ENCODE data around the gene MPL.

MPL gene

DNA sequence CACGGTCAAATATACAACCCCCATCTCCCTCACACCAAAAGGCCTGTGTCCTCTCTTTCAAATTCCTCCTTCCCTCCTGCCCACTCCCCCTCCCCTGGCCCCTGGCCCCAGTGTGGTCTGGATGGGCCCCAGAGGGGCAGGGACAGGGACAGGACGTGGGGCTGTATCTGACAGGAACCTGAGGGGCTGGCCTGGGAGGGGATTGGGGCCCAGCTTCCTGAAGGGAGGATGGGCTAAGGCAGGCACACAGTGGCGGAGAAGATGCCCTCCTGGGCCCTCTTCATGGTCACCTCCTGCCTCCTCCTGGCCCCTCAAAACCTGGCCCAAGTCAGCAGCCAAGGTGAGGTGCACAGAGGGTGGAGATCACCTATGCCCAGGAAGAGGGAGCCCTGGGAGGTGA is at the start of gene MPL:
TSS of gene MPL (plus strand) at position 231 of the 400 bp plus-strand sequence. CDS start at position 262, 31 bp downstream.
- no peak for DNase-seq (ENCODE audit: low spot score)

DNA sequence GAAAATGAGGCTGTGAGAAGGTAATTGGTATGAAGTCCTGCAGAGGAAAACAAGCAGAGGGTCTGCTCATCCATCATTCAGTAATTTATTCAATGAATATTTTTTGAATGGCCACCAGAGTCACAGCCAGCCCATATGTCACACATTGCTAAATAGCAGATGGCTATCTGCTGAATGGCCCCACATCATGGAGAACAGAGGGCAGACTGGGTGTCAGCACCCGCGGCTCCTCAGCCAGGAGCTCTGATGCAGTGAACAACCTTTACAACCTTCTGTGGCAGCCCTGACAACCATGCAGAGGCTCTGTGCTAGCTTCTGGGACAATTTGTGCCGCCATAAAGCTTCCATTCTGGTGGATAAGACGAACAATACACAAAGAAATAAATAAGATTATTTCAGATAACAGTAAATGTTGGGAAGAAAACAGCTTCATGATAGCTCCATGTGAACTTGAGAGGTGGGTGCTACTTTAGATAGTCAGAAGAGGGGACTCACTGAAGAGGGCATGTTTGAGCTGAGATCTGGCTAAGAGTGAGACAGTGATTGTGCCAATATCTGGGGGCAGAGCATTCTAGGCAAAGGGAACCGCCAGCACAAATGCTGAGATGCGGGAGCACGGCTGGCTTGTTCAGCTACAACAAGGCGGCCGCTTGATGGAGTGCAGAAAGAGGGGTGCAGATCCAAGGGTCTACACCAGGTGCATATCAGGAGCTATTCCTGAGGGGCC is 49.4 kb upstream of the MPL start:
- no peak for DNase-seq (ENCODE audit: low spot score)

DNA sequence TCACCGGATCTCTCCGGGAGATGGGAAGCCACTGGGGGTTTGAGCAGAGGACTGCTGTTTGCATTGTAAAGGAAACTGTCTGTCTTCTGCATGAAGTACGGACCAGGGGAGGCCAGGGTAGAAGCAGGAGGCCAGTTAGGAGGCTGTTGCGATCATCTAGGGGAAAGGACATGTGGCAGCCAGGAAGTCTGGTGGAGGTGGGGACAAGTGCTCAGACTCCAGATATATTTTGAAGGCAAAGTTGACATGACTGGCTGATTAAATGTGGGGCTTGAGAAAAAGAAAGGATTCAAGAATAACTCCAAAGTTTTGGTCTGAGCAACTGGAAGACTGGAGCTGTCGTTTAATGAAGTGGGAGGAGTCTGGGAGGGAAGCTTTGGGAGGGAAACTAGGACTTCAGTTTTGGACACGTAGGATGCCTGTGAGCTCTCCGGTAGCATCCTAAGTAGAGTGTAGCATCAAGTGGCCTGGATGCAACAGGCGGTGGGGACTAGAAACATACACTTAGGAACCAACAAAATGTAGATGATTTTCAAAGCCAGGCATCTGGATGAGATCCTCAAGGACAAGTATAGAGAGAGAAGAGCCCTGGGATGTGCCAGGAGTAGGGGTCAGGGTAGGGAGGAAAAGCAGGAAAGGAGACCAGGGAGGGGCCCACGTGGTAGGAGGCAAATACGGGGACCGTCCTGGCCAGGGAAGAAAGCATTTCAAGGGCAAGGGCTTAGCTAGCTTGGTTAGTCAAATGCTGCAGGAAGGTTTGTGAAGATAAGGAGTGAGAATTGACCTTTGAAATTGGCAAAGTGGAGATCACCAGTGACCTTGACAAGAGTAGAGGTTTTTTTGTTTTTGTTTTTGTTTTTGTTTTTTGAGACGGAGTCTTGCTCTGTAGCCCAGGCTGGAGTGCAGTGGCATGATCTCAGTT is 48.6 kb upstream of the MPL start:
- no peak for DNase-seq (ENCODE audit: low spot score)

DNA sequence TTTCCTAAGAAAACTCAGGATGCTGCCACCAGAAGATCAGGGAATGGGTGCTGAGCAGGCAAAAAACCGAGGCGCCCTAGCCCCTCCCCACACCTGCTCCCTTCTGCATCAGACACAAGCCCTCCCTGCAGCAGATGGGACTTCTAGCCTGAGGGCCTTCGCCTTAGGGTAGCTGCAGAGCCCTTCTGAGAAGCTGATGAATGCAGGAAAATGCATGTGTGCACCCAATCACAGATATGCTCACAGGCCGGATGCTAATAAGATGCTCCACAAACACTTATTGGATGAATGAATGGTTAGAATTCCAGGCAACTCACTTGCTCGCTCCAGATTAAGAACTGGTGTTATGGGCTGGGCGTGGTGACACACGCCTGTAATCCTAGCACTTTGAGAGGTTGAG is 45.4 kb upstream of the MPL start:
- no peak for DNase-seq (ENCODE audit: low spot score)

DNA sequence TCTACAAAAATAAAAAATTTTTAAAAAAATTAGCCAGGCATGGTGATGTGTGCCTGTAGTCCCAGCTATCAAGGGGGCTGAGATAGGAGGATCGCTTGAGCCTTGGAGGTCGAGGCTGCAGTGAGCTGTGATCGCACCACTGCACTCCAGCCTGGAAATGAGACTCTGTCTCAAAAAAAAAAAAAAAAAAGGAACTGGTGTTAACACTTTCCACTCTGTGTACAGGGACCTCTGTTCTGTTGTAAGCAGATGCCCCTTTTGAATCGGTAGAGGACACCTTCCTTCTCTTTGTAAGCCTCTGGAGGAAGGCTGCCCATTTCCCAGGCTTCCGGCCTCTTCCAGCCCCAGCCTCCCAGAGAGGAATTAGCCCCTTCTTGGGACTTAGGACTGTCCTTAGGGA is 44.9 kb upstream of the MPL start:
- DNase-seq (ENCODE audit: low spot score): no peak

DNA sequence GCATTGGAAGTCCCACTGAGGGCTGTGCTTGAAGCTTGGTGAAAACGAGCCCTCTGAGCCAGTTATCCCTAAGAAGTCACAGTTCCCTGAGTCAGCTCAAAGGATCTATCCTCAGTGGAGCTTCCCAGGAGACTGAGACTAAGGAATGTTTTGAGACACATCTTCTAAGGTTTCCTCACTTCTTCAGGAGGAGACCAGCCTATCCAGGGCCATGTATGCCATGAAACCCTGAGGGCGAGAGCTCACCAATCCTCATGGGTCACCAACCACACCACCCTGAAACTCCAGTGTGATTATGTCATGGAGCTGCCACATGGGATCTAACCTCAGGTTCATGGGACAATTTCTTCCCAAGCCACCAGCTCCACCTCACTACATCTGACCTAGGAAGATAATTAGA is 44.4 kb upstream of the MPL start:
- DNase-seq (ENCODE audit: low spot score): no peak

DNA sequence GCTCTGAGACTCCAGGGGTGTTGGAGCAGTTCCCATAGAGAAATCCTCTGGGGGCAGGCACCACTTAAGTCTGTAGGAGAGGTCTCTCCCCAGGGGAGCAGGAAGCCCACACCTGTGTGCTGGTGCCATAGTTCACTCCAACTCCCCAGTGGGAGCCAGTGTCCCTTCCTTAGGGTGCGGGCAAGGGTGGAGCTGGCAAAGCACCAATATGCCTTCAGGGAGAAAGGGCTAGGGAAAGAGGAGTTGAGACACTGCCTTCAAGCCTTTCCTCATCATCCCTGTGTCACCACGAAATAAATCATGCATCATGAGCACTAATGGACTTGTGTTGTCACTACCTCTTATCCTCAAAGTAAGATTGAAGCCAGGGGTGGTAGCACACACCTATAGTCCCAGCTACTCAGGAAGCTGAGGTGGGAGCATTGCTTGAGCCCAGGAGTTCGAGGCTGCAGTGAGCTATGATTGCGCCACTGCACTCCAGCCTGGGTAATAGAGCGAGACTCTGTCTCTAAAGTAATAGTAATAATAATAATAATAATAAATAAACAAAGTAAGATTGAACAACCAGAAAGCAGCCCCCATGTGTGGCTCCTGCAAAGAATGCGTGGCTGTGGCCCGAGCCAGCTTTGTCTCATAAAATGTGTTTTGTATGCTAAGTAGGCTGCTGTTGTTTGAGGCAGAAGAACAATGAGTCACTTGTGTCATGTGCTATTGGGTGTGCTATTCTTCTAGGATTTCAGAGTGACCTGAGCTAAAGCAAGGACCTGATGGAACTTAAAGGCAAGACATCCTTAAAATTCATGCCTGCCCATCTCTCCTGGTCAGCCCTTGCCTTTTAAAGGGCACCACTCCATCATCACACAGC is 43.5 kb upstream of the MPL start:
- DNase-seq (ENCODE audit: low spot score): peak; percentile 95

DNA sequence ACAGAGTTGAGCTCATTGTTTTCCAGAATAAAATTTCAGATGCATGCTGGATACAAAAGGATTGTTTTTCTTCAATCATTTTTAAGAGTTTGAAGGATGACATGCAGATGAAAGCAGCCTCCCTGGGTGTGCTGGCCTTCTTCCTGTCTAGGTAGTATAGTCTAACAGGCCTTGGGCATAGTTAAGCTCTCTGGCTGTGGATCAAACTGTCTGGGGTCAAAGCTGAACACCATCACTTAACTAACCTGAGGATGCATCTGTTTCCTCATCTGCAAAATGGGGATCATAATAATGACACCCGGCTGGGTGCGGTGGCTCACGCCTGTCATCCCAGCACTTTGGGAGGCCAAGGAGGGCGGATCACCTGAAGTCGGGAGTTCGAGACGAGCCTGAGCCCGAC is 42.9 kb upstream of the MPL start:
- DNase-seq (ENCODE audit: low spot score): no peak

DNA sequence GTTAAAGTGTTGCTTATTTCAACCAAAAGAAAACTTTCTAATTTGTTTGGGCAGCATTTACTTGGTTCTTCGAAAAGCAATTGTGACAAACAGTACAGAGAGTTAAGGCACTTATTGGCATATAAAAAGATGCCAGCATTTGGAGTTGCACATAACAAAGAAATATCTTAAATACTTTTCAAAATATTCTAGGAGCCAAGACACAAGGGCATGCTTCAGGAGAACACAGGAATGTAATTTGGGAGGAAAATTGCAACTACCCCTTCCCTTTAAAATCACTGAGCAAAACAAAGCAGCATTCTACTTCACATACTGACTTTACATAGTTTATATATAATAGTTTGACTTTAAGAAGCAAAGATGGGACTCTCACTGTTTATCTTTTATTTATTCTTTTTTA is 41.4 kb upstream of the MPL start:
- no peak for DNase-seq (ENCODE audit: low spot score)

DNA sequence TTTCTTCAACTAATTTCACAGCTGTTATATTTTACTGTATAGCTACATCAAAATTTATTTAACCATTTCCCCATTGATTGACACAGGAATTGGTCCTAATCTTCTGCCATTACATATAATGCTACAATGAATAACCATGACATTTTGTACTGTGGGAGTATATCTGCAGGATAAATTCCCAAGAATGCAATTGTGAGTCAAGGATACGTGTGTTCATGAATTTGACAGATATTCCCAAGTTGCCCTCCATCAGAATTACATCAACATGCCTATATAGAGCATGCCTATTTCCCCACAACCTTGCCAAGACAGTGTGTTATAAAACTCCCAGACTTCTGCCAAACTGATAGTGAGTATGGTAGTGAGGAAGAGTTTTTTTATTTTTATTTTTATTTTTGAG is 39.6 kb upstream of the MPL start:
- DNase-seq (ENCODE audit: low spot score): no peak

DNA sequence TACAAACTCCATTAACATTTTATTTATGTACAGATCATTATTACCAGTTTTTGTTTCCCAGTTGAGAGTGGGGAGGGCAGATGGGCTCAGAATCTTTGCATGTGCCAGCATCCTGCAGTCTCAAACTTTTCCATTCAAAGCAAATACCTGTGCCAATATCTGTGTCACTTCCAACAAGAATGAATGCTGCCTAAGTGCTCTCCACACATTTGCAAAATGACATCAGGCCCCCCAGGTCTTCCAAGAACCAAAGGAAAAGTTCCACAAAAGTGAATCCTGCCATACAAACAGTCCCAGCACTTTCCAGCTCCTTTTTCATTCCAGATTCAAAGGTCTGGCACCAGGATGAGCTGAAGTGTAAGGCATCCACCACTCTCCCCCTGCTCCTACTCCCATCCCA is 38.5 kb upstream of the MPL start:
- DNase-seq (ENCODE audit: low spot score): no peak

DNA sequence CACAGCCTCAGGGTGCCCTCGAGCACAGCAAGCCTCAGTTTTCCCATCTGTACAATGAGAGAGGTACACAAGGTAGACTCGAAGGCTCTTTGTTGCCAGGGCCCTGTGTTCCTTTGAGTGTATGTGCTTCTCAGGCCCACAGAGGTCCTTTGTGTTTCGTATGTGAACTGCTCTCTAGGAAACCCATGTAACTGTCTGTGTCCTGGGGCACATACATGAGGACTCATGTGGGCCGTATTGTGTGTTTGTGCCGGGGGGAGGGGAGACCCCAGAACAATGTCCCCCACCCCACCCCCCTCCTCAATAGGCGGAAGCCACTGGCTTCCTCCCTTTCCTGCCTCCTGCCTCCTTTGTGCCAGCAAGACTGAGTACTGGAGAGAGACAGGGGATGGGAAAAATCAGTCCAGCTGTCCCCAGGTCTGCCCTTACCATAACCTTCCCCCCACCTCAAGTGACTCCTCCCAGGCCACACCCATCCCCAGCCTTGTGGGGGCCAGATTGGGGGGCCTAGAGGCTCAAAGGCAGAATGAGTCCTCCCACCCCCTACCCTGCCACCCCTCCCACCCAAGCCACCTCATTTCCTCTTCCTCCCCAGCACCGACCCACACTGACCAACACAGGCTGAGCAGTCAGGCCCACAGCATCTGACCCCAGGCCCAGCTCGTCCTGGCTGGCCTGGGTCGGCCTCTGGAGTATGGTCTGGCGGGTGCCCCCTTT is 37.1 kb upstream of the MPL start, which contains the start of gene TIE1:
TSS of gene TIE1 (plus strand) at position 605 of the 717 bp plus-strand sequence. CDS start at position 695, 90 bp downstream.
- no peak for DNase-seq (ENCODE audit: low spot score)

DNA sequence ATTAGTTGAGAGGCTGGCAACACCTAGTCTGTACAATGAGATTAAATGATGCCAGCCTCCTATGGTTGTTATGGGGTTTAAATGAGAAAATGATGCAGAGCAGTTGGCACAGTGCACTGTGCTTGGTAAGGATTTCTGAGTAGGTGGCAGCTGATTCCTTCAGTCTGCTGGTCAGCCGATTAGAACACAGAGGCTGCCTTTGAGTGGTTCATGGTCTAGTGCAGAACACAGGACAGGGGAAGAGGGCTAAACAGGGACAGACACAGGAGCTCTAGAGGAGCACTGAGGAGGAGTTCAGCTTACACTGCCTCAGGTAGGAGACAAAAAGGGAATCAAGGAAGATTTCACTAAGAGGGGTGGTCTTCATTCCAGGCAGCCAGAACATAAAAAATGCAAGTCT is 35.4 kb upstream of the MPL start:
- DNase-seq (ENCODE audit: low spot score): peak; percentile 44

DNA sequence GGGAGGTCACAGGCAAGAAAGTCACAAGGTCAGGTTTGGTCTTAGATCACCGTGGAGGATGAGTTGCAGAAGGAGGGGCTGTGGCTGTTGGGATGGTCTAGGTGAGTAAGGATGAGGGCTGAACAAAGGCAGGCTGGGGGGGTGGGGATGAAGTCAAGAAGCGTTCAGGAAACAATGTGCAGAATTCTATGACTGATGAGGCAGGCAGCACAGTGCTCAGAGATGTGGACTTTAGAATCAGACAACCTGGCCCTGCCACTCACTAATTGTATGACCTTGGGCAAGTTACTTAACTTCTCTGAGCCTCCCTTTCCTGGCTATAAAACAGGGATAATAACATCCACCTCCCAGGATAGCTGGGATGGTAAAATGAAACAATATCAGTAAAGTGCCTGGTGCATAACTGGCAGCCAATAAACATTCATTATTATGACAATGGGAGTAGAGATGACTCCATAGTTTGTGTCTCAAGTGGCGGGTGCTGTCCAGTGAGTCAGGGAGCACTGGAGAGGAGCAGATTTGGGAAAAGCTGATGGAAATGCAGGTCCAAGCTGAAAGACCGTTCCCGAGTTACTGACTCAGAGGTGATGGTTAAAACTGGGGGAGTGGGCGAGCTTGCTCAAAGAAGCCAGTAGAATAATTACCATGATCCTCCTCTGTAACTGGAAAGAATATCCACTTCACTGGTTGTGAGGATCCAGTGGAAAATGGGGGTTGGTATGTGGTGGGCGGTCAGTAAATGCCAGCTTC is 34.7 kb upstream of the MPL start:
- DNase-seq (ENCODE audit: low spot score): no peak

DNA sequence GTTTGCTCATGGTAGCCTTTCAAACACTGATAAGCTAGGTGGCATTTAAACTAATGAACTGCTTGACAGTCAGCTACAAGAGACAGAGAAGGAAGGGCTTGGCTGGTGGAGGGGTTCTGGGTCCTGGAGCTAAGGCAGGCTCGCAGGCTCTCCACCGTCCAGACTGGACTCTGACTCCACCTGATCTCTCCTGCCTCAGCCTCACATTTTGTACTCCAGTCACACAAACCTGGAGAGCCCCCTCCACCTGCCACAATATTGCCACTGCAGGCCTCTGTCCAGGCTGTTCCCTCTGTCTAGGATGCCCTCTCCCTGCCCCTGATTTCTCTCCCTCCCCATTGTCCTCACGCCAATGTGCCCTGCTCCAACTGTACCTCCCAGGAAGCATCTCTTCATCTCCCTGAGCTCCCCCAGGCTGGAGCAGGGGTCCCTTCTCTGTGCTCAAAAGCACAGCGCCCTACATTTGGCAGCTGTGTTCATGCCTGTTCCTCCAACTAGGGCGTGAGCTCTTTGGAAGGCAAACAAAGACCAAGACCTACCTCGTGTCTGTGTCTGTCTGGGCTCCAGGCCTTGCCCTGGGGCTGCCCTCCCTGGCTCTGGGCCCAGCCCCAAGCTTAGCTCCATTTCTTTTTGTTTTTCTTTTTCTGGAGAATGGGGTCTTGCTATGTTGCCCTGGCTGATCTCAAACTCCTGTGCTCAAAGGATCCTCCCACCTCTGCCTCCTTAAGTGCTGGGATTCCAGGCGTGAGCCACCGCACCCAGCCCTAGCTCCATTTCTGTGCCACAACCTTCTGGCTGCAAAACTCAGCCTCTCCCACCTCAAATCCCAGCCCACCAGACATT is 33.9 kb upstream of the MPL start:
- DNase-seq (ENCODE audit: low spot score): no peak

DNA sequence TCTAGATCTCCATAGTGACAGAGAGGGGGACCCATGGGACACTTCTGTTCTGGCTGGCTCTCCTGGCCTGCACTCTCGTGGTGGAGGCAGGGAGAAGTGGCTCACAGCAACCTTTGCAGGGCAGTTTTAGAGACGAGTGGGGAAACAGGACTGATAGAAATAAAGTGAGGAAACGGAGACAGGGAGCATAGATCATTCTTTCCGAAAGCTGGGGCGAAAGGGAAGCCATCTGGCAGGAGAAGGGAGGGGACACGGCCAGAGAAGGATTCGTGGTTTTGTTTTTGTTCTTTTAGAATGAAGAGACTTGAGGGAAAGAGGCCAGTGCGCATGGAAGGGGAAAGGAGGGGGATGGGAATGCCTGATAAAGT is 33.3 kb upstream of the MPL start:
- DNase-seq (ENCODE audit: low spot score): no peak

DNA sequence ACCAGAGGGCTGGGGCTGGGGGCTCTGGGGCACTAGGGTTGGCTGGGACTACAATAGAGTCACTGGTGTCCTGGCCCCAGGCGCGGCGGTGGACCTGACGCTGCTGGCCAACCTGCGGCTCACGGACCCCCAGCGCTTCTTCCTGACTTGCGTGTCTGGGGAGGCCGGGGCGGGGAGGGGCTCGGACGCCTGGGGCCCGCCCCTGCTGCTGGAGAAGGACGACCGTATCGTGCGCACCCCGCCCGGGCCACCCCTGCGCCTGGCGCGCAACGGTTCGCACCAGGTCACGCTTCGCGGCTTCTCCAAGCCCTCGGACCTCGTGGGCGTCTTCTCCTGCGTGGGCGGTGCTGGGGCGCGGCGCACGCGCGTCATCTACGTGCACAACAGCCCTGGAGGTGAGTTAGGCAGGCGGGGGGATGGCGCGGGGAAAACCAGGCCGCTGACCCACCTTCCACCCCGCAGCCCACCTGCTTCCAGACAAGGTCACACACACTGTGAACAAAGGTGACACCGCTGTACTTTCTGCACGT is 32.8 kb upstream of the MPL start:
- no peak for DNase-seq (ENCODE audit: low spot score)

DNA sequence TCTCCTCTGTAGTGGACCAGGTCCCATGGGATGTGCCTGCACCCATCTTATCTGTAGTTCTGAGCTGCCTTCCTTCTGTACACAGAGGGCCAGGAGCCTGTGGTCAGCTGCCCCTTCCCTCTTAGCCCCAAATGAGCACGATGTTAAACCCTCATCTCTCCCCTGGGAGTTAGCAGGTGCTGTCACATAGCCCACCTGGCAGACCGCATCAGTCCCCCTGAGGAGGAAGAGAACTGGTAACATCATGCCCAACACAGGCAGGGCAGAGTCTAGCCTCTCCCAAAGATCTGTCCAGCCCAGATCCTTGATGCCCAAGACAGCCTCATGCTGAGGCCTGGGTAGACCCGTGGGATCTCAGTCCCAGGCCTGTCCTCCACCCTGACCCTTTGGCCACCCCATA is 32.2 kb upstream of the MPL start:
- DNase-seq (ENCODE audit: low spot score): no peak

DNA sequence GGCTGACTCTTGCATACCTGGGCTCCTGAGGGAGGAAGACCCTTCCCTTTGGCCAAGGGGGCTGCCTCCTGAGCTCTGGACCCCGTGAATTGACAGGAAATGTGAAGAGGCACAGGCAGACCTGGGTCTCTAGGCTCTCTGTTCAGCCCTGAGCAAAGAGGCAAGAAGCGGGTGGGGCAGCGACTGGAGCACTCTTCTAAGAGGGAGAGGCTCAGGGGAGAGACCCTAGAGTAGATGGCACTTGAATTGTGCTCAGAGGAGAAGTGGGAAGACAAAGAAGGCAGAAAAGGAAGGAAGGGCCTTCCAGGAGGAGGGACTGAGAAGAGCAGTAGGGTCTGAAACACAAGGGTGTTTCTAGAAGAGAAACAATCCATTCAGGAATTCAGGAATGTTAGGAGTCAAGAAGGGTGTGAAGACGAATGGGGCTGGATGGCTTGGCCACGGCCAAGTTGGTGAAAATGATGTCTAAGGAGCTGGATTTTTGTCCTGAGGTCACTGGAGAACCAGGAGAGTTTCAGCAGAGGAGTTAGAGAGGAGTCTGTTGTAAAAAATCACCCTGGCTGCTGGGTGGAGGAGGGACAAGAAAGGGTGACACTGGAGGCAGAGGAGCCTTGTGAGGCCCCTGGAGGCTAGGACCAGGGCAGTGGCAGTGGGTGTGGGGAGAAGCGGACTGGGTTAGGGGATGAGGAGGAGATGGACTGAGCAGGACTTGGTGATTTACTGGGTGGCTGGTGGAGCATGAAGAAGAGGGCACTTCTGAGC is 31.5 kb upstream of the MPL start:
- DNase-seq (ENCODE audit: low spot score): no peak

Data from globus pallidus (tissue), 1 donor.